Pons (tissue), 1 donor: ENCODE data around the gene ACSM5.

Experiments used
- DNase-seq: peaks from one replicate; pipeline ENCODE4 v3.0.0-alpha.2; 2016; ENCODE audit warnings: low spot score

The ACSM5 gene

GRCh38 chr16:20409398-20410120 is at the start of gene ACSM5:
ACSM5 (plus strand) TSS chr16:20409534; CDS start chr16:20411485, 1,951 bp downstream.
- peak; percentile 72 for DNase-seq

GRCh38 chr16:20359997-20360396 is 49.3 kb upstream of the ACSM5 start:
- no peak for DNase-seq

- DNase-seq = no peak
Observed at GRCh38 chr16:20363191-20363590, 46.1 kb upstream of the ACSM5 start.

GRCh38 chr16:20364051-20364450 is 45.3 kb upstream of the ACSM5 start:
- DNase-seq = no peak

- no peak for DNase-seq
Observed at GRCh38 chr16:20369452-20370054, 39.8 kb upstream of the ACSM5 start.

GRCh38 chr16:20372701-20373100 is 36.6 kb upstream of the ACSM5 start:
- DNase-seq = no peak

GRCh38 chr16:20377181-20377580 is 32.2 kb upstream of the ACSM5 start:
- DNase-seq = no peak

GRCh38 chr16:20380782-20381181 is 28.6 kb upstream of the ACSM5 start:
- DNase-seq = no peak

GRCh38 chr16:20382202-20382948 is 27.0 kb upstream of the ACSM5 start:
- DNase-seq = no peak

- DNase-seq = peak; percentile 79
Observed at GRCh38 chr16:20383106-20384029, 26.0 kb upstream of the ACSM5 start.

- DNase-seq = peak; percentile 54
Observed at GRCh38 chr16:20385844-20386832, 23.2 kb upstream of the ACSM5 start.

- DNase-seq = no peak
Observed at GRCh38 chr16:20387978-20388377, 21.4 kb upstream of the ACSM5 start.

GRCh38 chr16:20388854-20389253 is 20.5 kb upstream of the ACSM5 start:
- DNase-seq = no peak

GRCh38 chr16:20391045-20391444 is 18.3 kb upstream of the ACSM5 start:
- no peak for DNase-seq

- no peak for DNase-seq
Observed at GRCh38 chr16:20393801-20394577, 15.3 kb upstream of the ACSM5 start.

GRCh38 chr16:20395946-20396345 is 13.4 kb upstream of the ACSM5 start:
- DNase-seq = no peak

GRCh38 chr16:20396846-20397467 is 12.4 kb upstream of the ACSM5 start:
- DNase-seq = no peak

- DNase-seq = no peak
Observed at GRCh38 chr16:20397468-20398074, 11.8 kb upstream of the ACSM5 start.

GRCh38 chr16:20398603-20399002 is 10.7 kb upstream of the ACSM5 start:
- DNase-seq = no peak
